Mucosa of gallbladder (tissue), 1 donor: Measurements from ENCODE around the gene KLHL2. TPM values are rescaled to one million over a fixed set of nuclear protein-coding genes. Genes with fewer than 3 reads are reported as not detected.

Experiments used
- DNase-seq: peaks from one replicate; pipeline ENCODE4 v3.0.0-alpha.2; 2020; ENCODE audit warnings: low spot score
- total RNA-seq: library from RNA; stranded (reverse); gene quantifications from one replicate; pipeline ENCODE4 v1.2.1, GENCODE V29; 2021
- donor health status: DM: no; HTN: no; CAD: no.

Gene KLHL2
- total RNA-seq, 1 donor from 2014 or later, result 25.0 TPM

GRCh38 chr4:165368114-165368513 lies 160.8 kb downstream of the KLHL2 start:
- DNase-seq, result no peak

- no peak for DNase-seq
Measured at GRCh38 chr4:165368567-165368966, 161.2 kb downstream of the KLHL2 start.

- DNase-seq, result no peak
Measured at GRCh38 chr4:165369522-165369921, 162.2 kb downstream of the KLHL2 start.

- no peak for DNase-seq
Measured at GRCh38 chr4:165370530-165370929, 163.2 kb downstream of the KLHL2 start.

Other genes with a start within 250 kb of the KLHL2 start
- gene TRIM61, start 229.9 kb upstream of the KLHL2 start, total RNA-seq, result 2.8 TPM
- gene TRIM60, start 175.6 kb upstream of the KLHL2 start, total RNA-seq, result not detected
- not detected for gene TRIM75, start 153.7 kb upstream of the KLHL2 start, total RNA-seq
- gene TMEM192, start 94.7 kb upstream of the KLHL2 start, total RNA-seq, result 17.2 TPM
- 246 TPM for gene MSMO1, start 120.1 kb downstream of the KLHL2 start, total RNA-seq
- gene CPE, start 171.4 kb downstream of the KLHL2 start, total RNA-seq, result 39.6 TPM